ENCODE measurements around the gene UCN2.

DNA sequence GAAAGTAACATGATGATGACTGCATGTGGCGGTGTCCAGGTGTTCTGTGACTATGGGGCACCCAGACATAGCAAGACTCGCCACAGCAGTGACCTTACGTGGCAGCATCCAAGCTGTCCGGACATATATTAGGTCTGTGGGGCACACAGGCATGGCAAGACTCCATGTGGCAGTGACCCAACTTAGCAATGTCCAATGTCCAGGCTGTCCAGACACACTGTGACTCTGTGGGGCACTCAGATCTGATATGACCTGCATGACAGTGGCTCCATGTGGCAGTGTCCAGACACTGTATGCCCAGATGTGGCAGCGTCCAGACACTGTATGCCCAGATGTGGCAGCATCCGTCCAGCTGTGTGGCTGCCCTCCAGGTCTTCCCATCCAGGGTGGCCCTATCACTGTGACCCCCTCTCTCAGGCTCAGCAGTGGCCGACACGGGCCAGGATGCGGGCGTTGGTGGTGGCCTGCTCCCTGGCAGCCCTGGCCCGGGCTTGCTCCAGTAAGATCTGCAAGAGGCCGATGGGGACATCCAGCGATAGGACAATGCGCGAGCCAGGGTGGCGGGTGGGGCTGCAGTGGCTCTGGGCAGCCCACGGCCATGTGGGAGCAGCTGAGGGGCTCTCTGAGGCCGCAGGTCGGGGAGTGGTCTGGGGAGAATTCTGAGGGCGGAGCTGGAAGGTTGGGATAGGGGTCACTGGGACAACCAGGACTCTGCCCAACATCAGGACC lies 1.1 kb downstream of the UCN2 start:
- TF ChIP-seq EZH2phosphoT487 (IDR thresholded peaks at IDR 0.05; ENCODE audit: borderline replicate concordance, low read depth, low read length), result no peak
- TF ChIP-seq, protein P1, sequence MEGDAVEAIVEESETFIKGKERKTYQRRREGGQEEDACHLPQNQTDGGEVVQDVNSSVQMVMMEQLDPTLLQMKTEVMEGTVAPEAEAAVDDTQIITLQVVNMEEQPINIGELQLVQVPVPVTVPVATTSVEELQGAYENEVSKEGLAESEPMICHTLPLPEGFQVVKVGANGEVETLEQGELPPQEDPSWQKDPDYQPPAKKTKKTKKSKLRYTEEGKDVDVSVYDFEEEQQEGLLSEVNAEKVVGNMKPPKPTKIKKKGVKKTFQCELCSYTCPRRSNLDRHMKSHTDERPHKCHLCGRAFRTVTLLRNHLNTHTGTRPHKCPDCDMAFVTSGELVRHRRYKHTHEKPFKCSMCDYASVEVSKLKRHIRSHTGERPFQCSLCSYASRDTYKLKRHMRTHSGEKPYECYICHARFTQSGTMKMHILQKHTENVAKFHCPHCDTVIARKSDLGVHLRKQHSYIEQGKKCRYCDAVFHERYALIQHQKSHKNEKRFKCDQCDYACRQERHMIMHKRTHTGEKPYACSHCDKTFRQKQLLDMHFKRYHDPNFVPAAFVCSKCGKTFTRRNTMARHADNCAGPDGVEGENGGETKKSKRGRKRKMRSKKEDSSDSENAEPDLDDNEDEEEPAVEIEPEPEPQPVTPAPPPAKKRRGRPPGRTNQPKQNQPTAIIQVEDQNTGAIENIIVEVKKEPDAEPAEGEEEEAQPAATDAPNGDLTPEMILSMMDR (conservative IDR thresholded peaks at IDR 0.05; ENCODE audit: low read length), result no peak

All from OCI-LY7 (cell line).